SK-N-DZ (cell line): Measurements from ENCODE around the gene ZSWIM8.
"Not testable (repeated sequence)": the region's sequence is repeated elsewhere in the genome, so short reads cannot be mapped to it uniquely, and the experiment has no call there.

Experiments
- DNase-seq: peaks from one replicate; pipeline ENCODE4 v3.0.0-alpha.2; 2015; ENCODE audit warnings: low spot score

ZSWIM8 gene

DNA sequence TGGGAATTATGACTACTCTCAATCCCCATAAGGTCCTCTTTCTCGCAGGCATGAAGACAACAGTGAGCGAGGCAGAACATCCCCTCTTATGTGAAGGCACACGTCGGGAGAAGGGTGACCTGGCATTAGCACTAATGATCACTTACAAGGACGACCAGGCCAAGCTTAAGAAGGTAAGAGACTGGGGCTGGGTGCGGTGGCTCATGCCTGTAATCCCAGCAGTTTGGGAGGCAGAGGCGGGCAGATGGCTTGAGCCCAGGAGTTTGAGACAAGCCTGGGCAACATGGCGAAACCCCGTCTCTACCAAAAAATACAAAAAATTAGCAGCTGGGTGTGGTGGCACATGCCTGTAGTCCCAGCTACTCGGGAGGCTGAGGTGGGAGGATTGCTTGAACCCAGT, 10.1 kb downstream of the ZSWIM8 start:
- DNase-seq = not testable (repeated sequence)

DNA sequence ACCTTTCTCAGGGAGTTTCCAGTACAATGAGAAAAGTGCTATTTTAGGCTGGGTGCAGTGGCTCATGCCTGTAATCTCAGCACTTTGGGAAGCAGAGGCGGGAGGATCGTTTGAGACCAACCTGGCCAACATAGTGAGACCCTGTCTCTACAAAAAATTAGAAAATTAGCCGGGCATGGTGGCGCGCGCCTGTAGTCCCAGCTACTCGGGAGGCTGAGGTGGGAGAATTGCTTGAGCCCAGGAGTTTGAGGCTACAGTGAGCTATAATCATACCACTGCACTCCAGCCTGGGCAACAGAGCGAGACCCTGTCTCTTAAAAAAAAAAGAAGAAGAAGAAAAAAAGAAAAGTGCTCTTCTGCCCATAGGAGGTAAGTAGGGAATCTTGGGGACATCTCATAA, 10.6 kb downstream of the ZSWIM8 start:
- not testable (repeated sequence) for DNase-seq

DNA sequence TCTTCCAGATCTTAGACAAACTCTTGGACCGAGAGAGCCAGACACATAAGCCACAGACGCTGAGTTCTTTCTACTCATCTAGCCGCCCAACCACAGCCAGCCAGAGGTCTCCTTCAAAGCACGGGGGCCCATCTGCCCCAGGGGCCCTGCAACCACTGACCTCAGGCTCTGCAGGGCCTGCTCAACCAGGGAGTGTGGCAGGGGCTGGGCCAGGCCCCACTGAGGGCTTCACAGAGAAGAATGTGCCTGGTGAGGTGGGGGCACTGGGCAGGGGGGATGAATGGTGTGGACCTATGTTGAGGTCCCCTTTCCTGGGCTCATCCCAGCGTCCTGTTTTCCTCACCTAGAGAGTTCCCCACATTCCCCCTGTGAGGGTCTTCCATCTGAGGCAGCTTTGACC, 11.4 kb downstream of the ZSWIM8 start:
- DNase-seq = no peak

DNA sequence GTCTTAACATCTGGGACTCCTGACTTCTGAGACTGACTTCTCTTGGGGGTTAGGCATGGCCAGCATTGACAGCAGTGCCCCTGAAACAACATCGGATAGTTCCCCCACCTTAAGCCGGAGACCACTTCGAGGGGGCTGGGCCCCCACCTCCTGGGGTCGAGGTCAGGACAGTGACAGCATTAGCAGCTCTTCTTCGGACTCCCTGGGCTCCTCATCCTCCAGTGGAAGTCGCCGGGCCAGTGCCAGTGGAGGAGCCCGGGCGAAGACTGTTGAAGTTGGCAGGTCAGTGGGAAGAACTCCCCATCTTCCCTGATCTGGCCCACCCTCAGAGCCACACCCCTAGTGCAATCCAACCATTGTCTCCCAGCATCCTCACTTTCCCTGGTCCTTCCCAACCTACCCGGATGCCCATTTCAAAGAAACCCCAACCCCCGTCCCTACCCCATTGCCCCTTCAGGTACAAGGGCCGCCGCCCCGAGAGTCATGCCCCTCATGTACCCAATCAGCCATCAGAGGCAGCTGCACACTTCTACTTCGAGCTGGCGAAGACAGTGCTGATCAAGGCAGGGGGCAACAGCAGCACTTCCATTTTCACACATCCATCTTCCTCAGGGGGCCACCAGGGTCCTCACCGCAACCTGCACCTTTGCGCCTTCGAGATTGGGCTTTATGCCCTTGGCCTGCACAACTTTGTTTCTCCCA, 12.1 kb downstream of the ZSWIM8 start:
- DNase-seq = no peak

DNA sequence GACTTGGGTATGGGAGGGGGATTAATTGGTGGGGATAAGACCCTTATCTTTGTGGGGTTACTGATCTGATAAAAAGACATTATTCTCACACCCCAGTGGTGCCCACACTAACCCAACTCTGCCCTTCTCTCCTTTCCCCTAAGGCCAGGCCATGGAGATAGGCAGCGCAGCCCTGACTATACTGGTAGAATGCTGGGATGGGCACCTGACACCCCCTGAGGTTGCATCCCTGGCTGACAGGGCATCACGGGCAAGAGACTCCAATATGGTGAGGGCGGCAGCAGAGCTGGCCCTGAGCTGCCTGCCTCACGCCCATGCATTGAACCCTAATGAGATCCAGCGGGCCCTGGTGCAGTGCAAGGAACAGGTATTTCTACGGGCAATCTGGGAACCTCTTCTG, 12.7 kb downstream of the ZSWIM8 start:
- DNase-seq = no peak

DNA sequence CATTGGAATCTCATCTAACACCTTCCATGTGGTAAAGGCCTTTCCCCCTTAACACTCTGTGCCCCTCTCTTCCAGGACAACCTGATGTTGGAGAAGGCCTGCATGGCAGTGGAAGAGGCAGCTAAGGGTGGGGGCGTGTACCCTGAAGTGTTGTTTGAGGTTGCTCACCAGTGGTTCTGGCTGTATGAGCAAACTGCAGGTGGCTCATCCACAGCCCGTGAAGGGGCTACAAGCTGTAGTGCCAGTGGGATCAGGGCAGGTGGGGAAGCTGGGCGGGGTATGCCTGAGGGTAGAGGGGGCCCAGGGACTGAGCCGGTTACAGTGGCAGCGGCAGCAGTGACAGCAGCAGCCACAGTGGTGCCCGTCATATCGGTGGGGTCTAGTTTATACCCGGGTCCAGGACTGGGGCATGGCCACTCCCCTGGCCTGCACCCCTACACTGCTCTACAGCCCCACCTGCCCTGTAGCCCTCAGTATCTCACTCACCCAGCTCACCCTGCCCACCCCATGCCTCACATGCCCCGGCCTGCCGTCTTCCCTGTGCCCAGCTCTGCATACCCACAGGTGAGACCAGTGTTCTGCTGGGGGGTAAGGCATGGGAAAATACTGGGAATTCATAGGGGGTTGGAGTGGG, 13.6 kb downstream of the ZSWIM8 start:
- DNase-seq = no peak

DNA sequence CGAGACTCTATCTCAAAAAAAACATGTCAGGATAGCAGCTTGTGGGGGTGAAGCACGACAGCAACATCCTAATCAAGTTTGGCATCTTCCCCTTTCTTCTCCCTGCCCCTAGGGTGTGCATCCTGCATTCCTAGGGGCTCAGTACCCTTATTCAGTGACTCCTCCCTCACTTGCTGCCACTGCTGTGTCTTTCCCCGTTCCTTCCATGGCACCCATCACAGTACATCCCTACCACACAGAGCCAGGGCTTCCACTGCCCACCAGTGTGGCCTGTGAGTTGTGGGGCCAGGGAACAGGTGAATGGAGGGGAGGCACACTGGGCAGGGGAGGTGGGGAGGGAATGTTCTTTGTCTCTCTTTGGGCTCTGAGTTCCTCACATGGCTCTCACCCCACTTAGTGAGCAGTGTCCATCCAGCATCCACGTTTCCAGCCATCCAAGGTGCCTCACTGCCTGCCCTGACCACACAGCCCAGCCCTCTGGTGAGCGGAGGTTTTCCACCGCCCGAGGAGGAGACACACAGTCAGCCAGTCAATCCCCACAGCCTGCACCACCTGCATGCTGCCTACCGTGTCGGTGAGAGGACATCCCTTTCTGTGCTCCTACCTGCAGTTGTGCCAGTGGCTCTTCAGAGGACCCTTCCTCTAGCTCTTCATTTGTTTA, 14.6 kb downstream of the ZSWIM8 start:
- DNase-seq = no peak

DNA sequence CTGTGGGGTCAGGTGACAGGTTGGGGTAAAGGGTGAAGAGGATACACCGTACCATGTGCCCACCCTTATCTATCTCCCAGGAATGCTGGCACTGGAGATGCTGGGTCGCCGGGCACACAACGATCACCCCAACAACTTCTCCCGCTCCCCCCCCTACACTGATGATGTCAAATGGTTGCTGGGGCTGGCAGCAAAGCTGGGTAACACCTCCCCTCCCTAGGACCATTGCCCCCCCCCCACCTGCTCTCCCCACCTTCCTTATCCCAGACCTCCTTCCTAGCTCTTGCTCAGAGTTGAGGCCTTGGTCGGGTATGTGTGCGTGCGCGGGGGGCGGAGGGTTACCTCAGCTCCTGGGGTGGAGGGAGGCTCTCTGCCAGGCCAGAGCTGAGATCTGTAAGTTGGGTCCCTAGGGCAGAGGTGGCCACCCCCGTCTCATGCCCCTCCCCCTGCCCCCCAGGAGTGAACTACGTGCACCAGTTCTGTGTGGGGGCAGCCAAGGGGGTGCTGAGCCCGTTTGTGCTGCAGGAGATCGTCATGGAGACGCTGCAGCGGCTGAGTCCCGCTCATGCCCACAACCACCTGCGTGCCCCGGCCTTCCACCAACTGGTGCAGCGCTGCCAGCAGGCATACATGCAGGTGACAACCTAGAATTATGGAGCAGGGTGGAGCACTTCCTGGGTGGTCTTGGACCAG, 15.3 kb downstream of the ZSWIM8 start:
- DNase-seq = no peak

DNA sequence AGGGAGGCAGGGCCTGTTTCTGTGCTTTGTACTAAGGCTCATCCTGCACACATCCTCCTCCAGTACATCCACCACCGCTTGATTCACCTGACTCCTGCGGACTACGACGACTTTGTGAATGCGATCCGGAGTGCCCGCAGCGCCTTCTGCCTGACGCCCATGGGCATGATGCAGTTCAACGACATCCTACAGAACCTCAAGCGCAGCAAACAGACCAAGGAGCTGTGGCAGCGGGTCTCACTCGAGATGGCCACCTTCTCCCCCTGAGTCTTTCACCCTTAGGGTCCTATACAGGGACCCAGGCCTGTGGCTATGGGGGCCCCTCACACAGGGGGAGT, 15.8 kb downstream of the ZSWIM8 start:
- no peak for DNase-seq

DNA sequence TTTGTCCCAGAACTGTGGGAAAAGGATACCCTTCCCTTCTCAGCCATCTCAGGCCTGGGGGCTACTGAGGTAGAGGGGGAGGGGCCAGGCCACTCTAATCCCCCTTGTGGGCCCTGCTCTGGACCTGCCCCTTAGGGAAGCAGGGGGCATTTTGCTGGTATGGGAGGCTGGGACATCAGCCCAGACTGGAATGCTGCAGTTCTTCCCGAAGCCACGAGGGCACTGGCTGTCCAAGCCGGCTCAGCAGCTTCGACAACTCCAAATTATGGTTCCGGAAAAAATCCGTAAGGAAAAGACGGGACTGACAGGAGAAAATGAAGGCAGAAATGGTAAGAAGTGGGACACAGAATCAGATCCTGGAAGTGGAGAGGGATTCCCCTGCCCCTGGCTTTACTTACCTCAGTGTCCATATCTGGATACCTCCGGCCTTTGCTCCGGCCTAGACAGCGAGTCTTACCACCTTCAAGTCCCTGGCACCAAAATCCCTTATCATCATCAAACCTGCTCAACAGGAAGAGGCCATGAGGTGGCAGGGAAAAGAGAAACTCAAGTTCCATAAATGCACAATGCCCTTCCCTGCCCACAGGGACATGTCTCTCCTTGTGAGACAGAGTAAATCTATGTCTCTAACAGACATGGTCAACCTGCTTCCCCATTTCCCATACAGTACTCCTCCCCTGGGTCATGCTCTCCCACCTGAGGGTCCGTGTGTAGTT, 17.0 kb downstream of the ZSWIM8 start:
- DNase-seq = no peak

DNA sequence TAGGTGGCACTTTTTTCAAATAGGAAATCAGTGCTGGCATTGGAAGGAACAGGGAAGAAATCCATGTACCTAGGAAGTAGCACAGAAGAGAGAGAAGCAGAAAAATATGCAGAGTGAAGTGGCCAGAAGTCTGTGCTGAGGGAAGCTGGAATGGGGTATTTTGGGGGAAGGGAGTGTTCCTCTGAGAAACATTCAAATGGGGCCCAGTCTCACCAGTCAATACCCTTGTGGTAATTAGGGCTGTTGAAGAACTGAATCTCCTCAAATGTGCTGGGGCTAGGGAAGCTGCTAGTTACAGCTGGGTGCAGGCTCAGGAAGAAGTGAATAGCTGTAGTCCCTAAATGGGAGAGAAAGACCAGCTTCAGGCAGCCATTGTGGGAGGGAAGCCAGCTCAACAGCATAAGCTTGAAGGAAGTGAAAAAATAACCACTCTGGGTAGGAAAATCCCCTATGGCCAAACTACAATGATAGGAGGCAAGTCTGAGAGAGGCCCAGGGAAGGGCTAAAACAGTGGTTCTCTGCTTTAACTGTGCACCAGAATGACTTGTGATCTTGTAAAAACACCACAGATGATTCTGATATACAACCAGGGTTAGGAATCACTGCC, 18.4 kb downstream of the ZSWIM8 start:
- no peak for DNase-seq

DNA sequence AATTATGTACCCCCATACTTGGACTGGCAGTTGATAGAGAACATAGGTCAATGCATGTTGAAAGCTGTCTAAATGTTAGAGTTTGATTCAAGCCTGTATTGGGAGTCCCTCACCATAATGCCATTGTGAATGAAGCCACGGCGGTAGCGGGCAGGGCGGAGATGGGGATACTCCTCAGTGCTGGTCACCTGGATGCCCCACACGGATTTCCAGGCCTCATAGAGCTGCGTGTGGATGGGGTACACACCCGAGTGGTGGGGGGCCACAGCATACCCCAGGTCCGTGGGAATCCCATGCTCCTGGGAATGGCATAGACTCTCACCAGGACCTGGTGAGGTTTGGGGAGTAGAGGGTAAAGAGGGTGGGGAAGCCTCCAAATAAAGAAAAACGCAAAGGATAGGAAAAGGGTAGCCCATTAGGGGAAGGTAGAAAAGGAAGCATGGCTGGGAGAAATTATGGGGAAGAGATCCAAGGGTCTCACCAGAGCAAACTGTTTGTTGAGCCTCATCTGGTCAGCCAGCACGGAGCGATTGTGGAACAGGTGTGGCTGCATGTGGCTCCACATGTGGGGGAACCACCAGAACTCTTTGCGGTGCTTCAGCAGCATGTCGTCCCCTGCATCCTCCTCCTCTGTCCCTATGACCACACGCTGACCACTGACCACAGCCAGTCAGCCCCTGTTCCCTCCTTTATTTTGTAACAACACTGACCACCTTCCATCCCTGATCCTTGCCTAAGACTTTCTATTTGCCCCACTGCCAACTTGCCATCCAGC, 21.0 kb downstream of the ZSWIM8 start:
- no peak for DNase-seq

DNA sequence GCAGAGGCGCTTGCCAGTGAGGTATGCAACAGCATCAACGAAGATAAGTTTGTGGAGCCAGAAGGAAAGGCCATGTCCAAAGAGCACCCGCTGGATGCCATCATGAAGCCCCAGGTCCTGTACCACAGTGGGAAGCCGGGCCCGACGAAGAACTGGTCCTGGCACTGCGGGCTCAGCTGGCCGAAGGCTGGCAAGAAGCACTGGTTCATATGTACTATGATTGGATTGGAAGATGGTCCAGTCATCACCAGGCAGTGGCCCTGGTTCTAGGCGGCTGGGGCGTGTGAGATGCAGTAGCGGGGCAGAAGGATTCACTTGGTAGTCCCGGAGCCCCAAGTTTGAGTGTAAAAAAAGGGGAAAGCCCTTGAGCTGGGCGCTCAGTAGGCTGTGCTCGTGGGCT, 22.1 kb downstream of the ZSWIM8 start:
- no peak for DNase-seq

DNA sequence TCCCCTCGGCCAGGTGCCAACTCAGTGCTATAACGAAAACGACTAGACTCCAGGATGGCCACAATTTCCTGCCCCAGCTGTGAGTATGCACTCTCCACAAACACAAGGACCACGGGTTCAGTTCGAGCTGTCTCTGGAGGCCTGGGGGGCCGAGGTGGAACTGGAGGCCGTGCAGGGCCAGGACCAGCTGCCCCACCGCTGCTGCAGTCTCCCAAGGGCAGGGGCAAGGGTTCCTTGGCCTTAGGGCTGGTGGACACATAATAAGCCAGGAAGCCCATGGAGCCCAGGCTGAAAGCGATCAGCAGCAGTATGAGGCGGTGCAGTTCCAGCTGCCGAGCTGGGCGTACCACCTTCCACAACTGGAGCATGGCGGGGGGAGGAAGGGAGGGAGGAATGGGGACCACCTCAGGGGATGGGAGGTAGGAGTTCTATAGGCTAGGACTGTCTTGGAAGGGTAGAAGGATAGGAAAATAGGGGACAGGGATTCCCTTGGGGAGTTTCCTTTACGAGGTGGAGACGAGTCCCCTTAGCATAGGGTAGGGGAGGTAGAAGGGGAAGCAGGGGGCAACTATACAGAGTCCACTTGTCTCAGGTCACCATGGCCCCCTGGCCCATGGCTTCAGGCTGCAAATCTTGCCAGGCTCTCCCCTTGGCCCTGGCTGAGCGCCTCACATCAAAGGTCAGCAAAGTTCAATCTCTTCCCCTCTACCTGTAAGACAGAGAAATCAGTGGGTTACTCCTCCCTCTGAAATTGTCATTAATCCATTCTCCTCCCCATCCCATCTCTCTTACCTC, 22.8 kb downstream of the ZSWIM8 start:
- no peak for DNase-seq

DNA sequence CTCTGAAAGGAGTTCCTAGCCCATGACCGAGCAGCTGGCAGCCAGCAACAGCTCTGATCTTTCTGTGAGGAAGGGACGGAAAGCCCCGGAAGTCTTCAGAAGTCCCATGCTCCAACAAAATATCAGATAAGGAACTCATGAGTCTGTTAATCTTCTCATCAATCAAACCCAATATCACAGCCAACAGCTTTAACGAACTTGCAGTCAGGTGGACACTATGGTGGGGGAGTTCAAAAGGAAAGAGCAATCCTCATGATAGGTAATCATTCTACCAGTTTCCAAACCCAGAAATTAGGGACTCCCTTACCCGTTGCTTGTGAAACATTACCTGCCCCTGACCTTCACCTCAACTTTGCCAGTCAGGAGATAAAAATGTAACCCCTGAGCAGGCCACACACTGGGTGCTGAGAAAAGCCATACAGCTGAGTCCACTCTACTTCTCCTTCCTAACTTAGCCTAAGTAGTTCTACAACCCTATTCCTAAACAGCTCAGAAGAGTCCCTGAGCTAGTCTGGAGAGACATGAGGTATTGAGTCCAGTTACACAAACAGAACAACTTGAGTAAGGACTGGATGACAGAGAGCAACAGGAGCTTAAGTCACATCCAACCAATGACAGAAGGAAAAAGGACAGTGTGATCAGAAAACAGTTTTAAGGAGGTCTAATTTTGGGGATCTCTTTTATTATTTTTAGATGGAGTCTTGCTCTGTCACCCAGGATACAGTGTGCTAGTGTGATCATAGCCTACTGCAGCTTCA, 23.8 kb downstream of the ZSWIM8 start:
- no peak for DNase-seq

DNA sequence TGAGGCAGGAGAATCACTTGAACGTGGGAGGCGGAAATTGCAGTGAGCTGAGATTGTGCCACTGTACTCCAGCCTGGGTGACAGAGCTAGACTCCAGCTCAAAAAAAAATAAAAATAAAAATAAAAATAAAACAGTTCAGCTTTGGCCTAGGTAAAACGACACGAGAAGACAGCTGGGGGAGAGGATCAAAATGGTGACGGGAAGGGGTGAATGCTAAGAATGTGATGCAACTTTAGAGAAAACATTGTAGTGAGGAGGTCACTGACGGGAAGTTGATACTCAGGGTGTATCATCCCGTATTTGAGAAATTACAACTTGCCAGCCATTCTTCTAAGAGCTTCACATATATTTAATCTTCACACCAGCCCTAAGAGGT, 24.9 kb downstream of the ZSWIM8 start:
- no peak for DNase-seq

DNA sequence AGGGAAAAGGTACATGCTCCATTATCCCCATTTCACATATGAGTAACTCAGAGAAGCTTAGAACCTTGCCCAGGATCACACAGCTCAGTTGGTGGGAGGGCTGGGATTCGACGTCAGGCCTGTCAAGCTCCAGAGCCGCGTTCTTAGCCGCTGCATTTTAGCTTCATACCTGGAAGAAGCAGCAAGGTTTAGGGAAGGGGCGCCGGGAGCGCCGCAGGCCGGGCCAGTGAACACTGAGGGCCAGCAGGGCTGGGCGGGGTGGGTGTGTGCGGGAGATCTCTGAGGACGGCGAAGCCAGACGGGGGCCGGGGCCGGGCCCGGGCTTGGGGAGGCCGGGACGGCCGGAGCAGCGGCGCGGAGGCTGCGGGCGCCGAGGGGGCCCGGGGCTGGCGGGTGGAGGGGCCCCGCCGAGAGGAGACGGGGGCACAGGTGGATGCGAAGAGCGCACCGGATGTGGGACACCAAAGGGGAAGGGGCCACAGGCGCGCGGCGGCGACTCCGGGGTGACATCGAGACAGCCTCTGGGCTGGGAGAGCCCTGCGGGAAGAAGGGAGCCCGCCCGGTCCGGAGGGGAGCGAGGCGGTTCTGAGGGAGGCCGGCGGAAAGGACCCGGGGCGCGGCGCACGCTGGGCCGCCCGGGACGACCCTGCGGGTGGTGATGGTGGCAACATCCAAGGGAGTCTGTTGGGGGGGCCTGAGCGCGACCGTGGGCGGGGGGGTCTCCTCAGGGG, 25.5 kb downstream of the ZSWIM8 start:
- DNase-seq = no peak

DNA sequence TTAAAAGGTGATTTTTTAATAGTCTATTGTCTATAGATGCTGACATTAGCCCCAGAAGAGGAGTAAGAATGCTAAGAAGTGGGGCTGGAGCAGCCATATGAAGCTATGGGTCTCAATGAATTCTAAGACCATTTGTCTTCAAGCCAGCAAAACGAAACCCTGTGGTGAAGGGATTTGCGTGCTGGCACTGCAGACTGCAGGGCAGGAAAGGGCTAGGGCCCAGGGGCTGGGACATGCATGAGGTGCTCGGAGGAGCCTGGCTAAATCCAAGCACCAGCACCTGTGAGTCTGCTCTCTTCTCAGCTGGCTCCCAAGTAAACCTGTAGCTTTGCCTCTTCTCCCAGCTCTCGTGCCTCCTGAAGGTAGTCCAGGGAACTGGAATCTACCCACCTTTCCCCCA, 27.3 kb downstream of the ZSWIM8 start:
- no peak for DNase-seq

DNA sequence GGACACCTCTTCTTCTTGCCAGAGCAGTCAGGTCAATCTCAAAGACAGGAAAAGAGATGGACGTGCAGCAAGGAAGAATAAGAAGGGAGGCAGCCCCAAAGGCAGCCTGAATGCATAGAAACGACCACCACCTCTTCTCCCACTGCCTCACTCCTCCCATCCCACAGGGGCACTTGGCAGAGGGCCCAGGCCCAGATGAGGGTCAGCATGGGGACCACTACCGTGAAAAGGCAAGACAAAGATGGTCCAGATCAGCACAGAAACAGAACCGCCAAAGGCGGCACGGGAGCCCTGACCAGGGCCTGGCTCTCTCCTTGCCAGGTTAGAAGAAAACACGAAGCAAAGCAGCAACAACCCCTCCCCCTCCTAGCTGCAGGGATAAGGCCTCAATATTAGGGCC, 27.9 kb downstream of the ZSWIM8 start:
- no peak for DNase-seq
